Endothelial cell of umbilical vein (primary cell): ENCODE measurements around the gene MCEMP1. TPM values are rescaled to one million over a fixed set of nuclear protein-coding genes. Genes with fewer than 3 reads are reported as not detected.

ENCODE experiments used
- BruUV-seq: library from RNA; stranded (reverse); fragments of 400-500 nt; replicated peaks from 2 replicates; lab custom pipeline; 2021; lab: Mats Ljungman, UMichigan
- CTCF ChIA-PET: fragments of 300-600, 350-600 bp; sonication (Branson Sonifier 250); formaldehyde crosslinking; loops from one replicate; lab custom pipeline; 2021; ENCODE audit warnings: antibody characterized with exemption, inconsistent platforms; lab: Charles Lee
- POLR2A ChIA-PET: fragments of 300-600, 350-600 bp; sonication (Branson Sonifier 250); formaldehyde crosslinking; loops from one replicate; lab custom pipeline; 2021; ENCODE audit warnings: antibody characterized with exemption, inconsistent platforms; lab: Charles Lee
- DNase-seq: peaks from one replicate; pipeline ENCODE4 v3.0.0-alpha.2; 2011; ENCODE audit warnings: low read depth, low spot score
- FAIRE-seq: peaks from 2 replicates; lab custom pipeline; 2011; peaks lifted over from hg19 to GRCh38; lab: Jason Lieb, UNC
- H2AFZ ChIP-seq: 2 replicates; pipeline ENCODE4 v1.6.0; 2012; ENCODE audit warnings: low read depth, low read length, control low read depth, inconsistent platforms
- H3K27ac ChIP-seq: 2 replicates; pipeline ENCODE4 v1.5.1; 2011; ENCODE audit warnings: low read depth, mild to moderate bottlenecking, control low read depth, low read length, moderate library complexity; ENCODE audit not compliant: insufficient read depth
- H3K27me3 ChIP-seq, 2 experiments: 2 replicates each; pipeline versions ENCODE4 v1.6.0 to v1.6.1; 2011; ENCODE audit warnings: low read length in 2 of 2, mixed read lengths in 1 of 2; ENCODE audit not compliant: control insufficient read depth in 2 of 2, insufficient read depth in 2 of 2
- H3K36me3 ChIP-seq, 2 experiments: 2 replicates in 1 of 2; 3 replicates in 1 of 2; pipeline ENCODE4 v1.5.1; 2011; ENCODE audit warnings: low read length in 2 of 2, mild to moderate bottlenecking in 1 of 2, moderate library complexity in 1 of 2; ENCODE audit not compliant: control insufficient read depth in 2 of 2, insufficient read depth in 2 of 2; ENCODE audit errors: extremely low read depth in 1 of 2
- H3K4me1 ChIP-seq: 3 replicates; pipeline ENCODE4 v1.5.1; 2011; ENCODE audit warnings: mild to moderate bottlenecking, low read length; ENCODE audit not compliant: control insufficient read depth, insufficient read depth; ENCODE audit errors: extremely low read depth
- H3K4me2 ChIP-seq: 2 replicates; pipeline ENCODE4 v1.6.1; 2011; ENCODE audit warnings: low read length, control low read depth, mixed read lengths; ENCODE audit not compliant: insufficient read depth
- H3K4me3 ChIP-seq, 3 experiments: fragments of 200-600 bp in 1 of 3; sonication (generic), shearing (Covaris generic) in 1 of 3; replicated peaks in 1 of 3; 2 replicates each; pipeline ENCODE4 v1.5.1; 2011 to 2016; ENCODE audit warnings: control low read depth in 3 of 3, low read length in 3 of 3, mild to moderate bottlenecking in 2 of 3, inconsistent platforms in 1 of 3, low read depth in 1 of 3, moderate library complexity in 1 of 3; ENCODE audit not compliant: insufficient read depth in 1 of 3
- H3K79me2 ChIP-seq: 2 replicates; pipeline ENCODE4 v1.6.0; 2012; ENCODE audit warnings: low read length, inconsistent platforms; ENCODE audit not compliant: control insufficient read depth, insufficient read depth
- H3K9ac ChIP-seq: replicated peaks from 2 replicates; pipeline ENCODE3; 2011; ENCODE audit warnings: low read length, control low read depth; ENCODE audit not compliant: insufficient read depth; ENCODE audit errors: extremely low read depth
- H3K9me1 ChIP-seq: replicated peaks from 3 replicates; pipeline ENCODE4 v1.6.0; 2011; ENCODE audit warnings: mild to moderate bottlenecking, low read length; ENCODE audit not compliant: control insufficient read depth, insufficient read depth; ENCODE audit errors: extremely low read depth
- H3K9me3 ChIP-seq: replicated peaks from 2 replicates; pipeline ENCODE4 v1.5.1; 2012; ENCODE audit warnings: low read length, inconsistent platforms; ENCODE audit not compliant: control insufficient read depth, insufficient read depth
- H4K20me1 ChIP-seq: replicated peaks from 2 replicates; pipeline ENCODE3; 2011; ENCODE audit warnings: mild to moderate bottlenecking, low read length; ENCODE audit not compliant: control insufficient read depth, insufficient read depth; ENCODE audit errors: extremely low read depth
- GATA2 ChIP-seq: IDR thresholded peaks from 2 replicates; pipeline ENCODE4 v1.7.0; 2011; ENCODE audit warnings: low read depth, mild to moderate bottlenecking, moderate library complexity, mixed read lengths, low read length; ENCODE audit not compliant: insufficient read length, insufficient read depth
- dilution Hi-C: fragments of 300-500 bp; cut with MboI; formaldehyde crosslinking; loops from one replicate; pipeline ENCODE4 v1.15.0; 2019; ENCODE audit warnings: low sequenced_read_pairs; ENCODE audit not compliant: extremely low pct_ligation_motif_present
- intact Hi-C: fragments of 100-400 bp; cut with micrococcal nuclease; formaldehyde crosslinking; loops from one replicate; pipeline ENCODE4 v1.10.0; 2022
- polyA plus RNA-seq, 4 experiments: library from polyadenylated mRNA; depleted of rRNA in 3 of 4; stranded (reverse) in 3 of 4; unstranded in 1 of 4; fragments of >200 nt; gene quantifications; 2 replicates each; pipeline versions ENCODE4 v1.2.1 to v1.2.3, GENCODE V29; 2011 to 2012; ENCODE audit warnings: missing spikeins in 1 of 4
- total RNA-seq: library from RNA; stranded (reverse); gene quantifications from 2 replicates; pipeline ENCODE4 v1.2.3, GENCODE V29; 2021
- TF ChIP-seq, protein P1 (sequence below), 2 donors: IDR thresholded peaks; 1 replicate in 1 of 2; 2 replicates in 1 of 2; pipeline ENCODE4 v1.5.1; 2011; ENCODE audit warnings: low read length in 2 of 2, mild to moderate bottlenecking in 2 of 2, moderate library complexity in 2 of 2, control low read depth in 1 of 2, inconsistent platforms in 1 of 2, low read depth in 1 of 2; ENCODE audit not compliant: insufficient read depth in 1 of 2; ENCODE audit errors: extremely low read depth in 1 of 2
- TF ChIP-seq, protein P2 (sequence below): IDR thresholded peaks from 2 replicates; pipeline ENCODE4 v1.6.1; 2011; ENCODE audit not compliant: insufficient read depth, insufficient read length

The MCEMP1 gene
- total and polyA plus RNA-seq, 2 donors (not counting 3 experiments of a cell fraction or from before 2014, with no cell fraction given), result not detected

DNA sequence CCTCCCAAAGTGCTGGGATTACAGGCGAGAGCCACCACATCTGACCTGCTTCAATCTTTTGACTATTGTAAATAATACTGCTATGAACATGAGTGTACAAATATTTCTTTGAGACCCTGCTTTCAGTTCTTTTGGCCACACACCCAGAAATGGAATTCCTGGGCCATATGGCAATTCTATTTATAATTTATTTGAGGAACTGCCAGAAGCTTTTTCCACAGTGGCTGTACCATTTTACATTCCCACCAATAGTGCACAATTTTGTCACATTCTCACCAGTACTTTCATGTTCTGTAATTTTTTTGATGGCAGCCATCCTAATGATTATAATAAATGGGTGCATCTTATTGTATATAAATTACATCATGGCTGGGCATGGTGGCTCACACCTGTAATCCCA is 38.8 kb downstream of the MCEMP1 start:
- FAIRE-seq (no peak), DNase-seq (no peak)
- no peaks in the 10 kb centered on the region for H4K20me1 ChIP-seq
- H3K36me3 ChIP-seq, result no peaks in the 10 kb centered on the region
- no peaks in the 10 kb centered on the region for H3K79me2 ChIP-seq
- no peak overlapping the region for H3K4me3 ChIP-seq
- no peak overlapping the region for H3K27ac ChIP-seq
- dilution Hi-C loops, result no loop called here
- no TSS peak for BruUV-seq
- intact Hi-C loops, result no loop called here
- no peak overlapping the region for H2AFZ ChIP-seq
- ChIA-PET POLR2A (no interaction called here), CTCF (no interaction called here)
- H3K9ac ChIP-seq, result no peak overlapping the region
- TF ChIP-seq, protein P1, sequence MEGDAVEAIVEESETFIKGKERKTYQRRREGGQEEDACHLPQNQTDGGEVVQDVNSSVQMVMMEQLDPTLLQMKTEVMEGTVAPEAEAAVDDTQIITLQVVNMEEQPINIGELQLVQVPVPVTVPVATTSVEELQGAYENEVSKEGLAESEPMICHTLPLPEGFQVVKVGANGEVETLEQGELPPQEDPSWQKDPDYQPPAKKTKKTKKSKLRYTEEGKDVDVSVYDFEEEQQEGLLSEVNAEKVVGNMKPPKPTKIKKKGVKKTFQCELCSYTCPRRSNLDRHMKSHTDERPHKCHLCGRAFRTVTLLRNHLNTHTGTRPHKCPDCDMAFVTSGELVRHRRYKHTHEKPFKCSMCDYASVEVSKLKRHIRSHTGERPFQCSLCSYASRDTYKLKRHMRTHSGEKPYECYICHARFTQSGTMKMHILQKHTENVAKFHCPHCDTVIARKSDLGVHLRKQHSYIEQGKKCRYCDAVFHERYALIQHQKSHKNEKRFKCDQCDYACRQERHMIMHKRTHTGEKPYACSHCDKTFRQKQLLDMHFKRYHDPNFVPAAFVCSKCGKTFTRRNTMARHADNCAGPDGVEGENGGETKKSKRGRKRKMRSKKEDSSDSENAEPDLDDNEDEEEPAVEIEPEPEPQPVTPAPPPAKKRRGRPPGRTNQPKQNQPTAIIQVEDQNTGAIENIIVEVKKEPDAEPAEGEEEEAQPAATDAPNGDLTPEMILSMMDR (IDR thresholded peaks at IDR 0.05; ENCODE audit: extremely low read depth in 1 of 2, insufficient read depth in 1 of 2, low read depth in 1 of 2, low read length in 2 of 2), result no peak
- TF ChIP-seq GATA2, result no peak
- TF ChIP-seq, protein P2, sequence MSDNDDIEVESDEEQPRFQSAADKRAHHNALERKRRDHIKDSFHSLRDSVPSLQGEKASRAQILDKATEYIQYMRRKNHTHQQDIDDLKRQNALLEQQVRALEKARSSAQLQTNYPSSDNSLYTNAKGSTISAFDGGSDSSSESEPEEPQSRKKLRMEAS, result no peak
- no peak overlapping the region for H3K4me2 ChIP-seq
- H3K9me3 ChIP-seq, result no peaks in the 10 kb centered on the region
- H3K4me1 ChIP-seq, result no peaks in the 10 kb centered on the region
- no peaks in the 10 kb centered on the region for H3K27me3 ChIP-seq
- no peaks in the 10 kb centered on the region for H3K9me1 ChIP-seq

DNA sequence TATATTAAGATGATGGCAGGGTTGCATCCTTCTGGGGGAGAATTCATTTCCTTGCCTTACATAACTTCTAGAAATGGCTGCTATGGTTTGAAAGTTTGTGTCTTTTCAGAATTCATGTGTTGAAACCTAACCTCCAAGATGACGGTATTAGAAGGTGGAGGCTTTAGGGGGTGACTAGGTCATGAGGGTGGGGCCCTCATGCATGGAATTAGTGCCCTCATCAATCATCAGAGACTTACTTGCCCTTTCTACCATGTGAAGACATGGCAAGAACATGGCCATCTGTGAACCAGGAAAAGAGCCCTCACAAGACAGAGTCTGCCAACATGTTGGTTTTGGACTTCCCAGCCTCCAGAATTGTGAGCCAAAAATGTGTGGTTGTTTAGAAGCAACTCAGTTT is 39.9 kb downstream of the MCEMP1 start:
- no peak for DNase-seq

More for the DNA sequence above, 39.9 kb downstream of the MCEMP1 start:
- Histone ChIP-seq H3K27ac (no peak overlapping the region), H3K4me2 (no peak overlapping the region), H3K9ac (no peak overlapping the region), H3K9me3 (no peaks in the 10 kb centered on the region), H3K79me2 (no peaks in the 10 kb centered on the region), H4K20me1 (no peaks in the 10 kb centered on the region), H3K36me3 (no peaks in the 10 kb centered on the region), H3K9me1 (no peaks in the 10 kb centered on the region), H3K4me3 (no peak overlapping the region), H2AFZ (no peak overlapping the region), H3K27me3 (no peaks in the 10 kb centered on the region), H3K4me1 (no peaks in the 10 kb centered on the region)
- FAIRE-seq, result no peak
- TF ChIP-seq, protein P1 (IDR thresholded peaks at IDR 0.05; ENCODE audit: extremely low read depth in 1 of 2, insufficient read depth in 1 of 2, low read depth in 1 of 2, low read length in 2 of 2), result no peak
- dilution Hi-C loops, result no loop called here
- ChIA-PET POLR2A (no interaction called here), CTCF (no interaction called here)
- BruUV-seq, result no TSS peak
- intact Hi-C loops, result no loop called here
